Measurements from ENCODE around the gene PLAC1. TPM values are rescaled to one million over a fixed set of nuclear protein-coding genes. Genes with fewer than 3 reads are reported as not detected.

The PLAC1 gene
- total and polyA plus RNA-seq, 2 of the 4 experiments (the other 2 are of a cell fraction): 0.36 to 0.74 TPM

DNA sequence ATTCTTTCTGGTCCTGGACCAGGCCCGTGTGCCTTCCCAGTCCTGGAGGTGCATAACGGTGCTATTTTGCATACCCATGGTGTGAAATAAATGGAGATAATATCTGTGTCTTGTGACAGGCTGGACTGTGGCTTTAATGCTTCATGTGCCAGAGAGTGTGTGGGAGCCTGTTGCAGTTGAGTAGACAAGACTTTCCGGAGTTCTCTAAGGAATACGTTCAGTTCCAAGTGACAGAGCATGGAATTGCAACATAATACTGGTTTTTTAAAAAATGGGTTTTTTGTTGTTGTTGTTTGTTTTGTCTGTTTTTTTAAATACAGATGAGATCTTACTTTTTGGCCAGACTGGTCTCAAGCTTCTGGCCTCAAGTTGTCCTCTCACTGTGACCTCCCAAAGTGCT is 124.3 kb downstream of the PLAC1 start:
- Histone ChIP-seq H3K9ac (ENCODE audit: low read depth, low read length) (no peak overlapping the region), H2AK9ac (replicated peaks; ENCODE audit: low read depth, low read length, poor library complexity) (no peak overlapping the region), H3K9me3 (ENCODE audit: control insufficient read depth, insufficient read depth, low read length) (no peaks in the 10 kb centered on the region), H2BK15ac (ENCODE audit: low read depth, low read length) (no peak overlapping the region), H2BK5ac (ENCODE audit: low read depth, low read length, poor library complexity, severe bottlenecking) (no peak overlapping the region), H3K18ac (ENCODE audit: low read depth, low read length) (no peak overlapping the region), H4K8ac (ENCODE audit: low read depth in 2 of 2, low read length in 2 of 2) (no peak overlapping the region), H3K36me3 (ENCODE audit: control insufficient read depth, insufficient read depth, low read length) (no peaks in the 10 kb centered on the region), H3K4ac (ENCODE audit: low read depth, low read length) (no peak overlapping the region), H3K4me2 (ENCODE audit: low read depth, low read length) (no peak overlapping the region), H3K27me3 (ENCODE audit: control insufficient read depth, insufficient read depth, low read length) (no peaks in the 10 kb centered on the region), H2AK5ac (ENCODE audit: low read depth, low read length) (no peak overlapping the region), H4K91ac (ENCODE audit: insufficient read depth, low read depth, low read length) (0 out of 2 replicates have a peak overlapping the region, but pooled peaks have one; percentile 9), H2BK20ac (ENCODE audit: low read depth, low read length) (no peak overlapping the region; the same call in 1 of the 2 replicates), H3K9me1 (ENCODE audit: insufficient read depth, low read length) (peaks cover 6% of the 10 kb centered on the region), H3K79me1 (ENCODE audit: low read depth in 1 of 2, low read length in 2 of 2) (no peaks in the 10 kb centered on the region), H2BK120ac (ENCODE audit: low read depth, low read length) (peak overlapping the region; percentile 13; the same call in 1 of the 2 replicates), H4K20me1 (ENCODE audit: insufficient read depth, low read length) (no peaks in the 10 kb centered on the region), H4K5ac (ENCODE audit: low read depth, low read length) (no peak overlapping the region), H3K27ac (ENCODE audit: insufficient read depth, low read length) (no peak overlapping the region), H3K23ac (ENCODE audit: low read depth, low read length) (no peak overlapping the region), H3K4me3 (ENCODE audit: insufficient read depth, low read depth, low read length) (no peak overlapping the region), H3K4me1 (ENCODE audit: control insufficient read depth, insufficient read depth, low read length) (peaks cover 14% of the 10 kb centered on the region), H2AFZ (replicated peaks; ENCODE audit: low read length, poor library complexity) (no peak overlapping the region), H3K14ac (replicated peaks; ENCODE audit: low read depth, low read length) (no peak overlapping the region), H3K56ac (ENCODE audit: extremely low read depth, insufficient read depth, low read length) (no peak overlapping the region)
- no peak for TF ChIP-seq MAZ (IDR thresholded peaks at IDR 0.05; ENCODE audit: borderline replicate concordance, low read depth, low read length)
- dilution Hi-C loops (cut with HindIII; ENCODE audit: low sequenced_read_pairs, unreplicated experiment): no loop called here
- intact Hi-C loops (cut with micrococcal nuclease): no loop called here
- DNase-seq (no peak), ATAC-seq (ENCODE audit: low read depth) (no peak)
- in situ Hi-C loops (cut with MboI; ENCODE audit: low sequenced_read_pairs): no loop called here
- ChIA-PET CTCF (no interaction called here), POLR2A (ENCODE audit: unreplicated experiment) (no interaction called here)
- no TSS peak for BruUV-seq (replicated peaks)
- 83% methylated on average over 1 of the region's 4 CpGs; no CpG with 5 or more reads in 1 of the 2 experiments for WGBS, 2 experiments (ENCODE audit: extremely low coverage in 2 of 2, insufficient read length in 1 of 2)

All from IMR-90 (cell line).